ENCODE measurements around the gene LILRB5. TPM values are rescaled to one million over a fixed set of nuclear protein-coding genes. Genes with fewer than 3 reads are reported as not detected.

Gene LILRB5
- total and polyA plus RNA-seq, 2 of the 8 experiments (the other 6 are each of a cell fraction or from before 2014, with no cell fraction given): 0.05 TPM; not detected in 1

DNA sequence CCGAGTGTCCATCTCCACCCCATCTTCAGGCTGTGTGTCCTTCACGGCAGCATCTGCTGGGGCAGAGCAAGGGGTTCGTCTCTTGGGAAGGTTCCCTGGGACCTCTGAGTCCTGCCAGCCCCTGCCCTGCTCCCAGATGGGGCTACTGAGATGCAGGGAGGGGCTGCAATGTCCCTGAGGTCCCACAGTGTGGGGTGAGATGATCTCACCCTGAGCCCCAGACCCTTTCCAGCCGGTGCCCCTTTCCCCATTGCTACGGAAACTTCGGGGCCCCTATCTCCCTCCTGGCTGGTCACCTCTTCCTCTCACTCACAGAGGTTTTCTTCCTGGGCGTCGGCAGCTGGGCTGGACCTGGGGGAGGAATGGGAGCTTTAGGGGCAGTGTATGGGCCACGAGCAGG lies 18.9 kb upstream of the LILRB5 start:
- no peaks in the 10 kb centered on the region for H3K79me2 ChIP-seq (ENCODE audit: control insufficient read depth in 1 of 2, insufficient read depth in 2 of 2, low read length in 2 of 2)
- no peak for FAIRE-seq
- WGBS, 2 experiments (ENCODE audit: extremely low coverage in 1 of 2, insufficient coverage in 1 of 2, insufficient read length in 1 of 2, insufficient replicate concordance in 2 of 2, low coverage in 1 of 2, low lambda C conversion rate in 2 of 2, missing lambda C conversion rate in 1 of 2): 87% methylated on average over 7 of the region's 9 CpGs; no CpG with 5 or more reads in 1 of the 2 experiments
- H4K5ac ChIP-seq (ENCODE audit: insufficient read length, low read depth, low read length): no peak overlapping the region
- H3K4me1 ChIP-seq (replicated peaks in 1 of 4; ENCODE audit: control insufficient read depth in 3 of 4, insufficient read depth in 4 of 4, low read length in 3 of 4): no peaks in the 10 kb centered on the region
- H2BK20ac ChIP-seq (ENCODE audit: low read length): no peak overlapping the region
- H3K23me2 ChIP-seq (ENCODE audit: low read depth, low read length): no peaks in the 10 kb centered on the region; the same call in 1 of the 2 replicates
- H3K14ac ChIP-seq (ENCODE audit: insufficient read length): no peak overlapping the region
- no peak overlapping the region for H2BK5ac ChIP-seq (ENCODE audit: low read depth, low read length)
- H3K9ac ChIP-seq (replicated peaks in 1 of 4; ENCODE audit: extremely low read depth in 1 of 4, low read depth in 3 of 4, low read length in 3 of 4): no peak overlapping the region
- no peak overlapping the region for H3K23ac ChIP-seq (ENCODE audit: insufficient read length)
- no peak overlapping the region for H2BK12ac ChIP-seq (ENCODE audit: low read depth, low read length)
- ChIA-PET CTCF (ENCODE audit: partially characterized antibody) (interaction anchor here (5.9 kb wide), 1 partner anchor 9 kb away, joined by 31 read pairs; no protein-coding TSS in a partner anchor), POLR2A (ENCODE audit: partially characterized antibody) (interaction anchor here (1.1 to 1.2 kb wide), 2 partner anchors 67 to 75 kb away, joined by 3 read pairs; partner anchors contain the start of gene RPS9)
- H2BK15ac ChIP-seq (ENCODE audit: low read length): no peak overlapping the region
- no peaks in the 10 kb centered on the region; a peak in 1 of 7 replicates for H3K27me3 ChIP-seq (replicated peaks in 1 of 4; ENCODE audit: control insufficient read depth in 3 of 4, extremely low read depth in 1 of 4, insufficient read depth in 3 of 4, low read length in 3 of 4)
- H3K4me2 ChIP-seq (ENCODE audit: insufficient read depth in 1 of 2, low read depth in 2 of 2, low read length in 2 of 2): no peak overlapping the region
- no peak overlapping the region for H3K4ac ChIP-seq (replicated peaks; ENCODE audit: insufficient read length, low read depth, low read length)
- no peaks in the 10 kb centered on the region for H3K79me1 ChIP-seq (ENCODE audit: low read depth, low read length)
- no peak overlapping the region for H2AFZ ChIP-seq (ENCODE audit: low read length)
- H3K4me3 ChIP-seq (ENCODE audit: extremely low read depth in 1 of 4, insufficient read depth in 2 of 4, low read depth in 3 of 4, low read length in 4 of 4): no peak overlapping the region
- H2BK120ac ChIP-seq (replicated peaks; ENCODE audit: low read depth, low read length): no peak overlapping the region
- no peak overlapping the region for H4K91ac ChIP-seq (replicated peaks; ENCODE audit: insufficient read length, low read length)
- no peak for DNase-seq (ENCODE audit: low read depth in 1 of 2, low spot score in 2 of 2)
- no peaks in the 10 kb centered on the region for H3K9me3 ChIP-seq (ENCODE audit: insufficient read depth in 2 of 2, low read depth in 1 of 2, low read length in 1 of 2)
- H3K36me3 ChIP-seq (ENCODE audit: control insufficient read depth in 2 of 4, insufficient read depth in 4 of 4, low read length in 3 of 4): no peaks in the 10 kb centered on the region
- H4K8ac ChIP-seq (ENCODE audit: extremely low read depth, insufficient read depth, low read length): no peak overlapping the region
- H4K20me1 ChIP-seq (replicated peaks in 1 of 2; ENCODE audit: control insufficient read depth in 1 of 2, insufficient read depth in 2 of 2, low read length in 2 of 2): no peaks in the 10 kb centered on the region
- no peak overlapping the region for H3K56ac ChIP-seq (replicated peaks; ENCODE audit: insufficient read length, low read depth, low read length)
- no peak overlapping the region for H3K27ac ChIP-seq (ENCODE audit: low read depth, low read length)
- no peak overlapping the region; the same call in 1 of the 2 replicates for H3K18ac ChIP-seq (ENCODE audit: extremely low read depth, low read length)
- H2AK5ac ChIP-seq (ENCODE audit: low read depth, low read length): no peak overlapping the region
- TF ChIP-seq GTF2F1 (IDR thresholded peaks at IDR 0.05; ENCODE audit: borderline replicate concordance, low read depth, low read length) (no peak), HDAC2 (IDR thresholded peaks at IDR 0.05; ENCODE audit: borderline replicate concordance in 1 of 2, low read depth in 2 of 2, low read length in 2 of 2) (no peak), KDM5A (IDR thresholded peaks at IDR 0.05; ENCODE audit: low read length) (no peak)

Measured in H1 (cell line).